ENCODE data around the gene CDH13. TPM values are rescaled to one million over a fixed set of nuclear protein-coding genes. Genes with fewer than 3 reads are reported as not detected.

The CDH13 gene
- polyA plus RNA-seq, 2 of the 4 experiments (the other 2 are of a cell fraction) = not detected

DNA sequence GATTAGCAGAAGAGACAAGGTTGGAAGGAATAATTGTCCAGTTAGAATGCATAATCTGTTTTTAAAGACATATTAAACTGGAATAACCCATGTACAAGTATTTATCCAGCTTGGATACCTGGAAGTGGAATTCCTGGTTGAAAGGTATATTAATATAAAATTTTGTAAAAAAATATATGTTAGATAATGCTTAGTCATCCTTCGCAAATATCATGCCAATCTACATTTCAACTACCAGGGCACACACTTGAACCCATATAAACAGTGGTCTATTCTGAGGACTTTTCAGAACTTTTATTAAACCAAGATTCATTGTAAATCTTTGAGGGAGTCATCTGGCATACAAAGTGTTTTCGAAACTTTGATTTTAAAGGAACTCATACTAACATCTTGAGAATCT lies 911.9 kb downstream of the CDH13 start:
- no peaks in the 10 kb centered on the region for H3K4me1 ChIP-seq
- no peak for DNase-seq (ENCODE audit: low read depth in 1 of 2, low spot score in 1 of 2)
- 34% methylated on average over 2 of the region's 2 CpGs for WGBS (ENCODE audit: missing lambda C conversion rate)
- H3K9me3 ChIP-seq = no peaks in the 10 kb centered on the region
- CTCF ChIA-PET = no interaction called here
- POLR2A ChIA-PET = no interaction called here
- TF ChIP-seq BCL3 (IDR thresholded peaks at IDR 0.05) (no peak), NFE2L2 (conservative IDR thresholded peaks at IDR 0.05; ENCODE audit: low read length) (0 out of 2 replicates have a peak, but pooled peaks have one; percentile 24), EHF (CRISPR knock-in tag; IDR thresholded peaks at IDR 0.05) (no peak), MAFK (IDR thresholded peaks at IDR 0.05; ENCODE audit: partially characterized antibody) (peak; percentile 22)
- TF ChIP-seq, protein P1, sequence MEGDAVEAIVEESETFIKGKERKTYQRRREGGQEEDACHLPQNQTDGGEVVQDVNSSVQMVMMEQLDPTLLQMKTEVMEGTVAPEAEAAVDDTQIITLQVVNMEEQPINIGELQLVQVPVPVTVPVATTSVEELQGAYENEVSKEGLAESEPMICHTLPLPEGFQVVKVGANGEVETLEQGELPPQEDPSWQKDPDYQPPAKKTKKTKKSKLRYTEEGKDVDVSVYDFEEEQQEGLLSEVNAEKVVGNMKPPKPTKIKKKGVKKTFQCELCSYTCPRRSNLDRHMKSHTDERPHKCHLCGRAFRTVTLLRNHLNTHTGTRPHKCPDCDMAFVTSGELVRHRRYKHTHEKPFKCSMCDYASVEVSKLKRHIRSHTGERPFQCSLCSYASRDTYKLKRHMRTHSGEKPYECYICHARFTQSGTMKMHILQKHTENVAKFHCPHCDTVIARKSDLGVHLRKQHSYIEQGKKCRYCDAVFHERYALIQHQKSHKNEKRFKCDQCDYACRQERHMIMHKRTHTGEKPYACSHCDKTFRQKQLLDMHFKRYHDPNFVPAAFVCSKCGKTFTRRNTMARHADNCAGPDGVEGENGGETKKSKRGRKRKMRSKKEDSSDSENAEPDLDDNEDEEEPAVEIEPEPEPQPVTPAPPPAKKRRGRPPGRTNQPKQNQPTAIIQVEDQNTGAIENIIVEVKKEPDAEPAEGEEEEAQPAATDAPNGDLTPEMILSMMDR (IDR thresholded peaks at IDR 0.05) = no peak
- ATAC-seq = no peak
- H3K4me2 ChIP-seq = no peak overlapping the region
- H3K4me3 ChIP-seq = no peak overlapping the region
- no peak overlapping the region for H3K27ac ChIP-seq
- no peak for FAIRE-seq

GRCh38 chr16:83539736-83540490 lies 913.1 kb downstream of the CDH13 start:
- WGBS (ENCODE audit: missing lambda C conversion rate) = 35% methylated on average over 12 of the region's 12 CpGs
- no peak overlapping the region for H3K27ac ChIP-seq
- FAIRE-seq (no peak), ATAC-seq (no peak), DNase-seq (ENCODE audit: low read depth in 1 of 2, low spot score in 1 of 2) (no peak)
- no peak overlapping the region for H3K4me3 ChIP-seq
- CTCF ChIA-PET = no interaction called here
- no peaks in the 10 kb centered on the region for H3K9me3 ChIP-seq
- H3K4me2 ChIP-seq = no peak overlapping the region
- no peaks in the 10 kb centered on the region for H3K4me1 ChIP-seq
- TF ChIP-seq, protein P1 (IDR thresholded peaks at IDR 0.05) = no peak
- TF ChIP-seq KDM5A (IDR thresholded peaks at IDR 0.05) = no peak
- TF ChIP-seq HOXB13 (CRISPR knock-in tag; IDR thresholded peaks at IDR 0.05; ENCODE audit: low read depth) = no peak
- no peak for TF ChIP-seq RARB (CRISPR knock-in tag; IDR thresholded peaks at IDR 0.05)
- no peak for TF ChIP-seq FOSL2 (IDR thresholded peaks at IDR 0.05)
- no peak for TF ChIP-seq FOSL2 (CRISPR knock-in tag; IDR thresholded peaks at IDR 0.05)
- TF ChIP-seq NR3C1 (IDR thresholded peaks at IDR 0.05) = no peak
- no peak for TF ChIP-seq POLR2AphosphoS2 (conservative IDR thresholded peaks at IDR 0.05; ENCODE audit: low read length)
- no peak for TF ChIP-seq JUN (IDR thresholded peaks at IDR 0.05)
- no peak for TF ChIP-seq MAZ (IDR thresholded peaks at IDR 0.05; ENCODE audit: borderline replicate concordance, low read depth, low read length)
- TF ChIP-seq FOXS1 (CRISPR knock-in tag; IDR thresholded peaks at IDR 0.05) = no peak
- TF ChIP-seq REST (IDR thresholded peaks at IDR 0.05) = no peak
- no peak for TF ChIP-seq POLR2A (IDR thresholded peaks at IDR 0.05; ENCODE audit: low read length)
- POLR2A ChIA-PET = no interaction called here
